Urinary bladder (tissue), 4 donors: ENCODE results near the gene IZUMO1. TPM values are rescaled to one million over a fixed set of nuclear protein-coding genes. Genes with fewer than 3 reads are reported as not detected.
"Not testable (repeated sequence)": the region's sequence is repeated elsewhere in the genome, so short reads cannot be mapped to it uniquely, and the experiment has no call there.

Source experiments
- DNase-seq: peaks from one replicate; pipeline ENCODE4 v3.0.0-alpha.2; 2015; ENCODE audit errors: extremely low spot score
- H3K27ac ChIP-seq: one replicate; pipeline ENCODE4 v1.5.1; 2013; ENCODE audit warnings: low read depth, mild to moderate bottlenecking, moderate library complexity
- H3K36me3 ChIP-seq: one replicate; pipeline ENCODE4 v1.6.1; 2013; ENCODE audit warnings: mild to moderate bottlenecking, moderate library complexity; ENCODE audit not compliant: insufficient read depth
- H3K4me1 ChIP-seq: one replicate; pipeline ENCODE4 v1.6.1; 2013; ENCODE audit warnings: mild to moderate bottlenecking, moderate library complexity; ENCODE audit not compliant: insufficient read depth
- H3K4me3 ChIP-seq: one replicate; pipeline ENCODE4 v1.5.1; 2013; ENCODE audit warnings: low read depth, low read length
- WGBS: extraction: QIAGEN DNeasy Blood & Tissue Kit; methylation state at CpG from one replicate; pipeline ENCODE4 v1.1.7; 2013; 5-methylcytosine and 5-hydroxymethylcytosine counted together
- polyA plus RNA-seq: library from polyadenylated mRNA; stranded (reverse); fragments of 200-250 nt; gene quantifications from one replicate; pipeline ENCODE4 v1.2.3, GENCODE V29; 2013
- total RNA-seq: library from RNA; depleted of rRNA; stranded (reverse); fragments of >200 nt; gene quantifications from one replicate; pipeline ENCODE4 v1.2.3, GENCODE V29; 2014
- donor health status: healthy with polysubstance abuse.
- donor health status: healthy.

Gene IZUMO1
- total and polyA plus RNA-seq, 2 donors = not detected

DNA sequence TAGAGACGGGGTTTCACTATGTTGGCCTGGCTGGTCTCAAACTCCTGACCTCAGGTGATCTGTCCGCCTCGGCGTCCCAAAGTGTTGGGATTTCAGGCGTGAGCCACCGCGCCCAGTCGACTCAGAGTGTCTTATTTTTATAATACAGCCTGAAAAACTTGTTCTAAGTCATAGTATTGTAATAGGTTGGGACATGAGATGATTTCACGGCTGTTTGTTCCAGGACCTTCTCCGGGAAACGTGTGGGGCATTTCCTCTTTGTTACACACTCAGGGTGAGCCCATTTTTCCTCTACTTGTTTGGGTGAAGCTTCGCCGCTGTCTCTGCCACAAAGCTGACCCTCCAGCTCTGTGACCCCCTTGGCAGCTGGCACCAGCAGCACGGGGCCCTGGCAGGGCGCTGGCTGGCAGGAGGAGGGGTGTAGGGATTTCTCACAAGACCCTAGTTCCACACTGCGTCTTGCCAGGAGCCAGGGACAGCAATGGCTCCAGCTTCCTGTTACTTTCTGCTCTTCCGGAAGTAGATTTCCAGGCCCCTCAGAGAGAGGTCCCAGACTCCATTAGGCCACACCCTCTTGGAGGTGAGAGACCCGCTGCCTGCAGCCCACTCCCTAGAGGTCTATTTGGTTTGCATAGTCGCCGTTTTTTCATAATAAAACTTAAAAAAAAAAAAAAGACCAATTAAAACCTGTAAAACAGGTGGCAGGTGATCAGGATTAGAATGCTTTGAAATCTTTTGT is 24.2 kb upstream of the IZUMO1 start:
- Histone ChIP-seq H3K36me3 (no peaks in the 10 kb centered on the region), H3K27ac (no peak overlapping the region), H3K4me3 (no peak overlapping the region), H3K4me1 (no peaks in the 10 kb centered on the region)
- DNase-seq = no peak
- 73% methylated on average over 20 of the region's 20 CpGs for WGBS

DNA sequence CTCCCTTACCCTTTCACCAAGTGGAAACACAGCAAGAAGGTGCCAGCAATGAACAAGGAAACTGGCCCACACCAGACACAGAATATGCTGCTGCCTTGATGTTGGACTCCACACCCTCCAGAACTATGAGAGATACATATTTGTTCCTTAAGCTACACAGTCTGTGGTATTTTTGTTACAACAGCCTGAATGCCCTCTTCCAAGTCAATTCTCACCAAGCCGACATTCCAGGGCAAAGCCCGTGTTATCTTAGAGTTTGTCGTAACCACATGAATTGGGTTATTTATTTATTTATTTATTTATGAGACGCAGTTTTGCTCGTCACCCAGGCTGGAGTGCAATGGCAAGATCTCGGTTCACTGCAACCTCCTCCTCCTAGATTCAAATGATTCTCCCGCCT is 23.6 kb upstream of the IZUMO1 start:
- WGBS = 71% methylated on average over 7 of the region's 7 CpGs
- no peaks in the 10 kb centered on the region for H3K4me1 ChIP-seq
- no peak overlapping the region for H3K4me3 ChIP-seq
- DNase-seq = no peak
- H3K36me3 ChIP-seq = no peaks in the 10 kb centered on the region
- no peak overlapping the region for H3K27ac ChIP-seq

DNA sequence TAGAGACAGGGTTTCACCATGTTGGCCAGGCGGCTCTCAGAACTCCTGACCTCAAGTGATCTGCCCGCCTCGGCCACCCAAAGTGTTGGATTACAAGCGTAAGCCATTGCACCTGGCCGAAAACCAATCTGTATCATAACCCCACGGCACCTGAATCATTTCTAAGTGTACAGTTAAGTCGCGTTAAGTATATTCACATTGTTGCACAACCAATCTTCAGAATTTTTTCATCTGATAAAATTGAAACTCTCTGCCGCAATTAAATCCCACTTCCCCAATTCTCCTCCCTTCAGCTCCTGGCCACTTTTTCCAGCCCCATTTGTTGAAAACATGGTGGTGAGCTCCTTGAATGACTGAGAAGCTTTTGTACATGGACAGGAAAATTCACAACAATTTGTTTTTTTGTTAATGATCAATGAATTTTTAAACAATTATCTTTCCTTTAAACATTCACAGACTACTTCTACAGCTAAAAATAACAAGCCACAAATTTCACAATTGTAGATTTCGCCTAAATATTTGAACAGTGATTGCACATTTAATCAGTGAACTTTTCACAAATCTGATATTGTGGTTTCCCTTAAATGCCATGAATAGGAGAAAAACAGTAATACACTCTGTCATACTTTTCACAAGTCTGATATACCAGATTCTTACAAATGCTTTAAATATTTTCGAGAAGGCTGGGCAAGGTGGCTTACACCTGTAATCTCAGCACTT is 22.4 kb upstream of the IZUMO1 start:
- Histone ChIP-seq H3K4me3 (no peak overlapping the region), H3K4me1 (no peaks in the 10 kb centered on the region), H3K27ac (no peak overlapping the region), H3K36me3 (no peaks in the 10 kb centered on the region)
- DNase-seq = no peak
- whole genome bisulfite sequencing = 77% methylated on average over 11 of the region's 11 CpGs

DNA sequence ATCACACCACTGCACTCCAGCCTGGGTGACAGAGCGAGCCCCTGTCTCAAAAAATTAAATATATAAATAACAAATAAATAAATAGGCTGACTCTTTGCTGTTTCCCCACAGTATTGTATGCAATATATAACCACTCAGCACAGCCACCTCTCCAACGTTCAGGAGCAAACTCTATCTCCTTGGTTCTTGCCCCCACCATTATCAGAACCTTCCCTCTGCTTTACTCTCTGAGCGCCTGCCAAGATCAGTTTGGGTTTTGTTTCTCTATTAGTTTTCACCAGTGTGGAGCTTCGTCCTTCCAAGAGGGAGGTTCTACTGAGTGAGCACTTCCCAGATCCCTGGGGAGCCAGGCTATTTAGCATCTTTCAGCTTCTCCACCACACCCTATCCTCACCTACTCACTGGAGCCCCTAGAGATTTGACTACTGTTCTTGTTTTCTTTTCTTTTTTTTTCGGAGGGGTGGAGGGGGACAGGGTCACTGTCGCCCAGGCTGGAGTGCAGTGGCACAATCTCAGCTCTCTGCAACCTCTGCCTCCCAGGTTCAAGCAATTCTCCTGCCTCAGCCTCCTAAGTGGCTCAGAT is 21.6 kb upstream of the IZUMO1 start:
- H3K4me1 ChIP-seq, H3K27ac ChIP-seq, H3K36me3 ChIP-seq, H3K4me3 ChIP-seq, DNase-seq: not testable (repeated sequence)
- 44% methylated on average over 6 of the region's 6 CpGs for WGBS

DNA sequence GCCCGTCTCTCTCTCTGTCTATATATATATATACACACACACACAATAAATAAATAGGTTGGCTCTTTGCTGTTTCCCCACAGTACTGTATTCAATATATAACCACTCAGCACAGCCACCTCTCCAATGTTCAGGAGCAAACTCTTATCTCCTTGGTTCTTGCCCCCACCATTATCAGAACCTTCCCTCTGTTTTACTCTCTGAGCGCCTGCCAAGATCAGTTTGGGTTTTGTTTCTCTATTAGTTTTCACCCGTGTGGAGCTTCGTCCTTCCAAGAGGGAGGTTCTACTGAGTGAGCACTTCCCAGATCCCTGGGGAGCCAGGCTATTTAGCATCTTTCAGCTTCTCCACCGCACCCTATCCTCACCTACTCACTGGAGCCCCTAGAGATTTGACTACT is 19.1 kb upstream of the IZUMO1 start:
- 32% methylated on average over 5 of the region's 5 CpGs for WGBS
- not testable (repeated sequence) for DNase-seq

DNA sequence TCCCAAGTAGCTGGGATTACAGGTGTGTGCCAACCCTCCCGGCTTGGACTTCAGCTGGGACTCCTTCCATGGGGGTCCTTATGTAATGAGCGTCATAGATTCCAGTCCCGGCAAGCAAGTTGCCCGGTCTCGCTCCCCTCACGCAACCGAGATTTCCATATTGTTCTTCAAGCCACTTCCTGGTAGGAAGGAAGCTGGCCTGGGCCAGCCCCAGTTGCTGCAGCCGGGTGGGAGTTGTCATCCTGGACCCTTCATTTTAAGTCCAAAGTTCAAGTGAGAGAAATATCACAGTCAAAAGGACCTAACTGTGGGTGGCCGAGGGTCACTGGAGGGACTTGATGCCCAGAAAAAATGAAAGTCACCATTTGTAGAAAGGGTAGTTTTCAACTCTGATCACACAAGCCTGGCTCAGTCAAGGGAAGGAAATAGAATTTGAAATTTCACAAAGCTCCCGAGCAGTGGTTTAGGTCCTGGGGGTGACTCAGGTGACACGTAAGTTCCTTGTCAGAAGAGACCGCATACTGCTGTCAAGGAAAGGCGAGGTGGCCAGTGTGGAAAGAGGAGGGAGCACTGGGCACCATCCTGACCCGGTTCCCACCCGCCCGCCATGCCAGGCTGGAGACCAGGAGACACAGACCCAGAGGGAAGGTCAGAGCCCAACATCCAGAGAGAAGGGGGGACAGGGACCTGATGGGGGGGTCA is 13.9 kb upstream of the IZUMO1 start:
- WGBS = 64% methylated on average over 16 of the region's 16 CpGs
- H3K36me3 ChIP-seq = no peaks in the 10 kb centered on the region
- no peak overlapping the region for H3K4me3 ChIP-seq
- H3K27ac ChIP-seq = no peak overlapping the region
- H3K4me1 ChIP-seq = no peaks in the 10 kb centered on the region
- no peak for DNase-seq

More for the DNA sequence above, 19.1 kb upstream of the IZUMO1 start:
- H3K36me3 ChIP-seq, H3K27ac ChIP-seq, H3K4me1 ChIP-seq, H3K4me3 ChIP-seq: not testable (repeated sequence)

DNA sequence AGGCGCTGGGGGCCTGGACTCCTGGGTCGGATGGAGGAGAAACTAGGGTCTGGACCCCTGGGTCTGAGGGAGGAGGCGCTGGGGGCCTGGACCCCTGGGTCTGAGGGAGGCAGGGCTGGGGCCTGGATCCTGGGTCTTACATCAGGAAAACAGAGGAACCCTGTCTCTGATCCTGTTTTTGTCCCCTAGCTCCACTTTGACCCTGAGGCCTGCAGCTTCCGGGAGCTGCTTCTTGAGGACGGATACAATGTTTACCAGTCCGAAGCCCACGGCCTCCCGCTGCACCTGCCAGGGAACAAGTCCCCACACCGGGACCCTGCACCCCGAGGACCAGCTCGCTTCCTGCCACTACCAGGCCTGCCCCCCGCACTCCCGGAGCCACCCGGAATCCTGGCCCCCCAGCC is 11.0 kb upstream of the IZUMO1 start:
- no peaks in the 10 kb centered on the region for H3K36me3 ChIP-seq
- peaks cover 2% of the 10 kb centered on the region for H3K4me1 ChIP-seq
- WGBS = 85% methylated on average over 14 of the region's 14 CpGs
- no peak for DNase-seq
- no peak overlapping the region for H3K27ac ChIP-seq
- no peak overlapping the region for H3K4me3 ChIP-seq

DNA sequence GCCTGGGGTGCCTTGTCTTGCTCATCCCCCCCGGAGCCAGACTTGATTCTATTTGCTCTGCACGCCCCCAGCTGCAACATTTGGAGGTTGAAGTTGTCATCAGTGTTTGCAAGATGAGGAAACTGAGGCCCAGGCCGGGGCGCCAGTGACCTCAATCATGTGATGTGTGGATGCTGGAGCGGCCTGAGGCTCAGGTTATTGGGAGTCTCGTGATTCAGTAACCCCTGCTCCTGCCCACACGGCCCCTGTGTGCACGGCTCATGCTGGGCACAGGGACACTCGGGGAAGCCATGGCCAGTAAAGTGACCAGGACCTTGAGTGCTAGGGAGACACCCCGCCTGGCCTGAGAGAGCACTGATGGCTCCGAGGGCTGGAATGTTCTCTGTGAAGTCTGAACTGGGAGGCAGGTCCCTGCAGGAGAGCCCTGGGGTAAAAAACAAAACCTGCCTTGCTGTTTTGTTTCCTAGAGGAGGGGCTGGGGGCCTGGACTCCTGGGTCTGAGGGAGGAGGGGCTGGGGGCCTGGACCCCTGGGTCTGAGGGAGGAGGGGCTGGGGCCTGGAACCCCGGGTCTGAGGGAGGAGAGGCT is 10.5 kb upstream of the IZUMO1 start:
- no peak for DNase-seq
- H3K4me1 ChIP-seq = peaks cover 2% of the 10 kb centered on the region
- no peak overlapping the region for H3K27ac ChIP-seq
- H3K36me3 ChIP-seq = no peaks in the 10 kb centered on the region
- no peak overlapping the region for H3K4me3 ChIP-seq
- 89% methylated on average over 12 of the region's 12 CpGs for WGBS

DNA sequence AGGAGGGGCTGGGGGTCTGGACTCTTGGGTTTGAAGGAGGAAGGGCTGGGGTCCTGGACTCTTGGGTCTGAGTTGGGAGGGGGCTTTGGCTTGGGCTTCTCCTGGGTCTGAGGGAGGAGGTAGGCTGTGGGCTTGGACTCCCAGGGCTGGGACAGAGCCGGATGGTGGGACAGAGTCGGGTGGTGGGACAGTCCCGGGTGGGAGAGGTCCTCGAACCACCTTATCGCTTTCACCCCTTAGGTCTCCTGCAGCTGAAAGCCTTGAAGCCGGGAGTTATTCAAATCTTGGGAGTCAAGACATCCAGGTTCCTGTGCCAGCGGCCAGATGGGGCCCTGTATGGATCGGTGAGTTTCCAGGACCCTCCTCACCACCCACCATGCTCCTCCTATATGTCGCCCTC is 10.0 kb upstream of the IZUMO1 start:
- no peak for DNase-seq
- H3K4me1 ChIP-seq = peaks cover 2% of the 10 kb centered on the region
- H3K27ac ChIP-seq = no peak overlapping the region
- 81% methylated on average over 9 of the region's 9 CpGs for WGBS
- H3K4me3 ChIP-seq = no peak overlapping the region
- H3K36me3 ChIP-seq = no peaks in the 10 kb centered on the region

DNA sequence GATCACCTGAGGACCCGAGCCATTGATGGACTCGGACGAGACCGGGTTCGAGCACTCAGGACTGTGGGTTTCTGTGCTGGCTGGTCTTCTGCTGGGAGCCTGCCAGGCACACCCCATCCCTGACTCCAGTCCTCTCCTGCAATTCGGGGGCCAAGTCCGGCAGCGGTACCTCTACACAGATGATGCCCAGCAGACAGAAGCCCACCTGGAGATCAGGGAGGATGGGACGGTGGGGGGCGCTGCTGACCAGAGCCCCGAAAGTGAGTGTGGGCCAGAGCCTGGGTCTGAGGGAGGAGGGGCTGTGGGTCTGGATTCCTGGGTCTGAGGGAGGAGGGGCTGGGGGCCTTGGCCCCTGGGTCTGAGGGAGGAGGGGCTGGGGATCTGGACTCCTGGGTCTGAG is 9.5 kb upstream of the IZUMO1 start:
- Histone ChIP-seq H3K4me3 (no peak overlapping the region), H3K4me1 (peaks cover 2% of the 10 kb centered on the region), H3K36me3 (no peaks in the 10 kb centered on the region), H3K27ac (no peak overlapping the region)
- WGBS = 87% methylated on average over 11 of the region's 11 CpGs
- no peak for DNase-seq

DNA sequence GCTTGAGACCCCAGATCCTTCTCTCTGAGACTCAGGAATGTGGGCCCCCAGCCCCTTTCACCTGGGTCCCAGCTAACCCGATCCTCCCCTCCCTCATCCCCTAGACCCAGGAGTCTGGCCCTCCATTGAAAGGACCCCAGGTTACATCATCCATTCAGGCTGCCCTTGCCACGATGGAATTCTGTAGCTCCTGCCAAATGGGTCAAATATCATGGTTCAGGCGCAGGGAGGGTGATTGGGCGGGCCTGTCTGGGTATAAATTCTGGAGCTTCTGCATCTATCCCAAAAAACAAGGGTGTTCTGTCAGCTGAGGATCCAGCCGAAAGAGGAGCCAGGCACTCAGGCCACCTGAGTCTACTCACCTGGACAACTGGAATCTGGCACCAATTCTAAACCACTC is 9.1 kb upstream of the IZUMO1 start:
- H3K36me3 ChIP-seq = no peaks in the 10 kb centered on the region
- DNase-seq = no peak
- peaks cover 2% of the 10 kb centered on the region for H3K4me1 ChIP-seq
- H3K4me3 ChIP-seq = no peak overlapping the region
- no peak overlapping the region for H3K27ac ChIP-seq
- 79% methylated on average over 5 of the region's 5 CpGs for WGBS

DNA sequence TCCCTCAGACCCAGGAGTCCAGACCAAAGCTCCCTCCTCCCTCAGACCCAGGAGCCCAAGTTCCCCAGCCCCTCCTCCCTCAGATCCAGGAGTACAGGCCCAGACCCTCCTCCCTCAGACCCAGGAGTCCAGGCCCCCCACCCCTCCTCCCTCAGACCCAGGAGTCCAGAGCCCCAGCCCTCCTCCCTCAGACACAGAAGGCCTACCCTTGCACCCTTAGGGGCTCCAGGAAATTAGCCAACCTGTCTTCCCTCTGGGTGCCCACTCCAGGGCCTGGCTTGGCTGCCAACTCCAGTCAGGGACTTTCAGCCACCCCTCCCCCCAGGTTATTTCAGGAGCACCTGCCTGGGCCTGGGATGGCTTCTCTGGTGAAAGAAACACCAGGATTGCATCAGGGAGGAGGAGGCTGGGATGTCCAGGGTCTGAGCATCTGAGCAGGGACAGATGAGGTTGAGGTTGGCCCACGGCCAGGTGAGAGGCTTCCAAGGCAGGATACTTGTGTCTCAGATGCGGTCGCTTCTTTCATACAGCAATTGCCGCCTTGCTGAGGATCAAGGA is 8.5 kb upstream of the IZUMO1 start, which contains the start of gene FGF21:
Gene FGF21 (plus strand): TSS at position 441 of the 558 bp plus-strand sequence. CDS start 713 bp downstream, outside the sequence.
- Histone ChIP-seq H3K36me3 (no peaks in the 10 kb centered on the region), H3K4me1 (peaks cover 2% of the 10 kb centered on the region), H3K4me3 (no peak within 1 kb of the TSS), H3K27ac (no peak within 1 kb of the TSS)
- no peak for DNase-seq
- 72% methylated on average over 4 of the region's 4 CpGs for WGBS
